CD14-positive monocyte (primary cell): ENCODE data around the gene ABCG8. TPM values are rescaled to one million over a fixed set of nuclear protein-coding genes. Genes with fewer than 3 reads are reported as not detected.

ENCODE experiments used
- DNase-seq, 3 donors: peaks; one replicate each; pipeline ENCODE4 v3.0.0-alpha.2; 2011 to 2022
- H2AFZ ChIP-seq: 2 replicates; pipeline ENCODE4 v1.6.0; 2012; ENCODE audit warnings: mild to moderate bottlenecking, low read depth, low read length, inconsistent platforms; ENCODE audit not compliant: insufficient read depth, poor library complexity, severe bottlenecking
- H3K27ac ChIP-seq, 2 donors: 1 replicate in 1 of 2; 2 replicates in 1 of 2; pipeline ENCODE4 v1.5.1; 2012 to 2013; ENCODE audit warnings: low read length in 2 of 2, control low read depth in 1 of 2, inconsistent platforms in 1 of 2, low read depth in 1 of 2, mild to moderate bottlenecking in 1 of 2
- H3K27me3 ChIP-seq, 2 donors: one replicate each; pipeline versions ENCODE4 v1.6.0 to v1.6.1; 2011 to 2013; ENCODE audit warnings: low read length in 2 of 2; ENCODE audit not compliant: control insufficient read depth in 2 of 2, insufficient read depth in 2 of 2
- H3K36me3 ChIP-seq, 2 donors: replicated peaks in 1 of 2; 1 replicate in 1 of 2; 2 replicates in 1 of 2; pipeline versions ENCODE4 v1.5.1 to v1.6.1; 2012 to 2013; ENCODE audit warnings: low read length in 2 of 2, control low read depth in 1 of 2, inconsistent platforms in 1 of 2, mild to moderate bottlenecking in 1 of 2; ENCODE audit not compliant: insufficient read depth in 2 of 2, control insufficient read depth in 1 of 2
- H3K4me1 ChIP-seq, 2 donors: 1 replicate in 1 of 2; 2 replicates in 1 of 2; pipeline versions ENCODE4 v1.5.1 to v1.6.1; 2012 to 2013; ENCODE audit warnings: low read length in 2 of 2, control low read depth in 1 of 2, inconsistent platforms in 1 of 2, mild to moderate bottlenecking in 1 of 2, moderate library complexity in 1 of 2; ENCODE audit not compliant: insufficient read depth in 2 of 2, control insufficient read depth in 1 of 2
- H3K4me2 ChIP-seq: replicated peaks from 2 replicates; pipeline ENCODE3; 2012; ENCODE audit warnings: low read length, moderate library complexity, mild to moderate bottlenecking; ENCODE audit not compliant: poor library complexity, severe bottlenecking; ENCODE audit errors: extremely low read depth
- H3K4me3 ChIP-seq, 3 experiments: fragments of 200-600 bp in 1 of 3; sonication (generic) in 1 of 3; replicated peaks in 1 of 3; 1 replicate in 2 of 3; 2 replicates in 1 of 3; pipeline ENCODE4 v1.5.1; 2011 to 2013; ENCODE audit warnings: low read length in 3 of 3, mild to moderate bottlenecking in 3 of 3, control low read depth in 2 of 3, low read depth in 2 of 3, inconsistent platforms in 1 of 3, moderate library complexity in 1 of 3
- H3K79me2 ChIP-seq: 2 replicates; pipeline ENCODE4 v1.6.0; 2012; ENCODE audit warnings: mild to moderate bottlenecking, control low read depth, inconsistent platforms, low read length, moderate library complexity; ENCODE audit not compliant: insufficient read depth
- H3K9ac ChIP-seq: 2 replicates; pipeline ENCODE4 v1.6.0; 2017; ENCODE audit warnings: low read length, mild to moderate bottlenecking; ENCODE audit not compliant: insufficient read depth, poor library complexity, severe bottlenecking
- H3K9me3 ChIP-seq, 2 donors: replicated peaks in 1 of 2; 1 replicate in 1 of 2; 2 replicates in 1 of 2; pipeline versions ENCODE4 v1.5.1 to v1.6.1; 2012 to 2013; ENCODE audit warnings: low read length in 2 of 2, control low read depth in 1 of 2; ENCODE audit not compliant: control insufficient read depth in 1 of 2, insufficient read depth in 1 of 2
- H4K20me1 ChIP-seq: 2 replicates; pipeline ENCODE4 v1.6.0; 2012; ENCODE audit warnings: mild to moderate bottlenecking, low read length, control low read depth, moderate library complexity; ENCODE audit not compliant: insufficient read depth
- H3K27ac Mint-ChIP-seq, 7 donors: one replicate each; pipeline ENCODE4 v1.8.0; 2020; ENCODE audit warnings: mild to moderate bottlenecking in 7 of 7, mixed read lengths in 7 of 7, moderate library complexity in 6 of 7, inconsistent platforms in 2 of 7
- H3K27me3 Mint-ChIP-seq, 3 donors: one replicate each; pipeline ENCODE4 v1.8.0; 2021 to 2022; ENCODE audit warnings: low read depth in 3 of 3, mild to moderate bottlenecking in 3 of 3, mixed read lengths in 3 of 3, moderate library complexity in 3 of 3, inconsistent platforms in 1 of 3
- H3K36me3 Mint-ChIP-seq, 2 donors: one replicate each; pipeline ENCODE4 v1.8.0; 2020; ENCODE audit warnings: mixed read lengths in 2 of 2, inconsistent platforms in 1 of 2, mild to moderate bottlenecking in 1 of 2
- H3K4me1 Mint-ChIP-seq: one replicate; pipeline ENCODE4 v1.8.0; 2020; ENCODE audit warnings: mild to moderate bottlenecking, mixed read lengths
- H3K4me3 Mint-ChIP-seq, 2 donors: one replicate each; pipeline ENCODE4 v1.8.0; 2020; ENCODE audit warnings: mild to moderate bottlenecking in 2 of 2, mixed read lengths in 2 of 2, moderate library complexity in 1 of 2
- H3K9me3 Mint-ChIP-seq, 7 donors: one replicate each; pipeline ENCODE4 v1.8.0; 2020 to 2022; ENCODE audit warnings: mixed read lengths in 7 of 7, mild to moderate bottlenecking in 6 of 7, moderate library complexity in 6 of 7, inconsistent platforms in 2 of 7
- CTCF ChIP-seq: fragments of 200-600 bp; IDR thresholded peaks from one replicate; pipeline ENCODE4 v1.8.0; 2022; ENCODE audit warnings: antibody characterized with exemption, mild to moderate bottlenecking
- WGBS: methylation state at CpG from one replicate; pipeline ENCODE4 v1.1.5; 2013; ENCODE audit warnings: missing lambda C conversion rate; ENCODE audit not compliant: insufficient coverage; 5-methylcytosine and 5-hydroxymethylcytosine counted together
- intact Hi-C, 2 donors: fragments of 100-400 bp; cut with micrococcal nuclease; formaldehyde crosslinking; loops; one replicate each; pipeline versions ENCODE4 v1.15.0 to v1.15.1; 2023
- polyA plus RNA-seq, 3 donors: library from polyadenylated mRNA; depleted of rRNA in 1 of 3; unstranded in 2 of 3; stranded (reverse) in 1 of 3; fragments of 300-500 nt in 2 of 3; fragments of >200 nt in 1 of 3; fragmentation: Illumina TruSeq in 2 of 3; gene quantifications; 1 replicate in 2 of 3; 2 replicates in 1 of 3; pipeline ENCODE4 v1.2.3, GENCODE V29; 2012 to 2021

Gene ABCG8
- polyA plus RNA-seq, 3 donors: not detected

GRCh38 chr2:43810888-43811287, 27.9 kb upstream of the ABCG8 start:
- Histone ChIP-seq H4K20me1 (no peaks in the 10 kb centered on the region), H3K79me2 (no peaks in the 10 kb centered on the region), H3K4me3 (no peak overlapping the region), H3K27ac (no peak overlapping the region), H3K4me1 (no peaks in the 10 kb centered on the region), H3K36me3 (no peaks in the 10 kb centered on the region), H3K4me2 (no peak overlapping the region), H2AFZ (no peak overlapping the region), H3K9me3 (no peaks in the 10 kb centered on the region), H3K9ac (no peak overlapping the region), H3K27me3 (no peaks in the 10 kb centered on the region)
- no peak for TF ChIP-seq CTCF
- no peak overlapping the region for H3K27ac Mint-ChIP-seq
- DNase-seq: no peak
- no peaks in the 10 kb centered on the region for H3K27me3 Mint-ChIP-seq
- WGBS: no CpG with 5 or more reads among the region's 1 CpG
- no peak overlapping the region for H3K4me3 Mint-ChIP-seq
- no peaks in the 10 kb centered on the region for H3K4me1 Mint-ChIP-seq
- no peaks in the 10 kb centered on the region for H3K9me3 Mint-ChIP-seq
- H3K36me3 Mint-ChIP-seq: no peaks in the 10 kb centered on the region
- intact Hi-C loops: no loop called here

GRCh38 chr2:43812006-43812405, 26.8 kb upstream of the ABCG8 start:
- H3K4me1 ChIP-seq: no peaks in the 10 kb centered on the region
- Mint-ChIP-seq H3K27ac (no peak overlapping the region), H3K4me1 (no peaks in the 10 kb centered on the region), H3K36me3 (no peaks in the 10 kb centered on the region), H3K4me3 (no peak overlapping the region), H3K27me3 (no peaks in the 10 kb centered on the region), H3K9me3 (no peaks in the 10 kb centered on the region)
- no peak overlapping the region for H3K9ac ChIP-seq
- no peak overlapping the region for H3K27ac ChIP-seq
- no peaks in the 10 kb centered on the region for H3K9me3 ChIP-seq
- no peak for TF ChIP-seq CTCF
- intact Hi-C loops: no loop called here
- H3K79me2 ChIP-seq: no peaks in the 10 kb centered on the region
- H2AFZ ChIP-seq: no peak overlapping the region
- WGBS: no CpG with 5 or more reads among the region's 2 CpGs
- no peaks in the 10 kb centered on the region for H4K20me1 ChIP-seq
- H3K27me3 ChIP-seq: no peaks in the 10 kb centered on the region
- H3K4me3 ChIP-seq: no peak overlapping the region
- no peak for DNase-seq
- H3K4me2 ChIP-seq: no peak overlapping the region
- H3K36me3 ChIP-seq: no peaks in the 10 kb centered on the region
